GM21576 (cell line): ENCODE data around the gene RING1.
"Not testable (repeated sequence)": the region's sequence is repeated elsewhere in the genome, so short reads cannot be mapped to it uniquely, and the experiment has no call there.

Experiments
- ATAC-seq: cut with Tn5 transposase; IDR thresholded peaks from one replicate; pipeline ENCODE4 v1.9.1; 2021; ENCODE audit warnings: mild to moderate bottlenecking, moderate library complexity; ENCODE audit not compliant: unreplicated experiment

RING1 gene

DNA sequence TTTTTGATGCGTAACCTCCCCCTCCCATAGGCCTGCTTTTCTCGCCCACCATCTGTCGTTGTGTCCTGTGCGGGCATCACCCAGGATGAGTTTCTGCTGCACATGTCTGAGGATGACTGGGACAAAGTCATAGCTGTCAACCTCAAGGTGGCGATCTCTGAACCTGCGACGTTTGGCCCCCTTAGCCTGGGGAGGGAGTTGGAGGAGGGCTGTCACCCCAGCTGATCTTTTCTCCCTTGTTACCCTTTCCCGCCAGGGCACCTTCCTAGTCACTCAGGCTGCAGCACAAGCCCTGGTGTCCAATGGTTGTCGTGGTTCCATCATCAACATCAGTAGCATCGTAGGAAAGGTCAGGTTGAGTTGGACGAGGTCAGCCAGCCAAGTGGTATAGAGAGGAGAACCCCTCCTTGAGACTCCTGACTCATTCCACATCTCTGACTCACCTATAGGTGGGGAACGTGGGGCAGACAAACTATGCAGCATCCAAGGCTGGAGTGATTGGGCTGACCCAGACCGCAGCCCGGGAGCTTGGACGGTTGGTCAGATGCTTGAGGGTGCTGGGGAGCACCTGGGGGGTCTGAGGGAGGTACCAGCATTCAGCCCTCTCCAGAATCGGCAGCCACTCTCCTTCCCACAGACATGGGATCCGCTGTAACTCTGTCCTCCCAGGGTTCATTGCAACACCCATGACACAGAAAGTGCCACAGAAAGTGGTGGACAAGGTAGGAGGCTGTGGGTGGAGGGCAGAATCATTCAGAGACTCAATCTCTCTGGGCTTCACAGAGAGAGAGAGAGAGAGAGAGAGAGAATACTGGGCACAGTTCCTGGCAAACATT lies 2.9 kb upstream of the RING1 start:
- ATAC-seq = no peak

DNA sequence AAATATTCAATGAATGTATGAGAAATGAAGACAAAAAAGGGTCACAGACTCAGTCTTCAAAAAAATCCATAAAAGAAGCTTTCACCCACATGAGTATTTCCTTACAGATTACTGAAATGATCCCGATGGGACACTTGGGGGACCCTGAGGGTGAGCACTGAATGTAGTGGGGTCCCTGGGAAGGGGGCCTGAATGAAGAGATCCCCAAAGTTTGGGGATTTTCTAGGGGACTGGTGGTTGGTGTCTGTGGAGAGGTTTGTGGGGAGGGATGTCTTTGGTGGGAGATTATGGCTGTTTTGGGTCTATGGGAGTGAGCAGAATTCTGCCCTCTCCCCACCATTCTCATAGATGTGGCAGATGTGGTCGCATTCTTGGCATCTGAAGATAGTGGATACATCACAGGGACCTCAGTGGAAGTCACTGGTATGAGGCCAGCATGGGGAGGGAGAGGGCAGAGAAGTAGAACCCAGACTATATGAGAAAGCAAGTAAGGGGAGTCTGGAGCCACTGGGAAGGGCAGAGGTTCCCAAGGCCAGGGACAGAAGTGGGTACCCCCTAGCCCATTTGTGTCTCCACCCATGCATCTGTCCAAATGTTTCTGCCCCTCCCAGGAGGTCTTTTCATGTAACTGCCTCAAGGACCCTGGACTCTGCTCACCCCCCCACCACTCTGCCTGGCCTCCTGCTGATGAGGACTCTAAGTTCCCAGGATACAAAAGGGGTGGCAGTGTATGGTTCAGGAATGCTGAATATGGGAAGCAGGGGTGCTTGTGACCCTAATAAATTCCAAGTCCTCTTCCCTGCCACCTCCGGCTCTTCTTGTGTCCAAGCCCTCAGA lies 2.1 kb upstream of the RING1 start:
- ATAC-seq = no peak

GRCh38 chr6:33206864-33207551 lies 1.3 kb upstream of the RING1 start:
- no peak for ATAC-seq

- no peak for ATAC-seq
Observed at GRCh38 chr6:33207552-33208090, 679 bp upstream of the RING1 start.

GRCh38 chr6:33209856-33210255 lies 1.6 kb downstream of the RING1 start:
- no peak for ATAC-seq

- no peak for ATAC-seq
Observed at GRCh38 chr6:33211136-33211535, 2.8 kb downstream of the RING1 start.

DNA sequence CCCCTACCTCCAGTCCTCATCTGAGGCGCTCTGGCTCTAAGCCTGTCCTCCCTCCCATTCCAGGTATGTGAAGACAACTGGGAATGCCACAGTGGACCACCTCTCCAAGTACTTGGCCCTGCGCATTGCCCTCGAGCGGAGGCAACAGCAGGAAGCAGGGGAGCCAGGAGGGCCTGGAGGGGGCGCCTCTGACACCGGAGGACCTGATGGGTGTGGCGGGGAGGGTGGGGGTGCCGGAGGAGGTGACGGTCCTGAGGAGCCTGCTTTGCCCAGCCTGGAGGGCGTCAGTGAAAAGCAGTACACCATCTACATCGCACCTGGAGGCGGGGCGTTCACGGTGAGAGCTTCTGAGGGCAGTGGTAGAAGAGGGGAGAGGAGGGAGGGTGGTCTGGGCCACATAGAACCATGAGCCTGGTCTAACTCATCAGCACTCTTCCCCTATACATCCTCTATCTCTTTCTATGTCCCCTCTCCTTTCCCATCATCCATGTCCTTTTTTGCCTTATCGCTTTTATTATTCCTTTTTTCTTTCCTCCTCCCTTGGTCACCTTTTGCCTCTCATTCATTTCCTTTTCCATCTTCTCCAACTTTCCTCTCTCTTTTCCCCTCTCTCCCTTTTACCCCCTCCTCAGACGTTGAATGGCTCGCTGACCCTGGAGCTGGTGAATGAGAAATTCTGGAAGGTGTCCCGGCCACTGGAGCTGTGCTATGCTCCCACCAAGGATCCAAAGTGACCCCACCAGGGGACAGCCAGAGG lies 3.5 kb downstream of the RING1 start:
- no peak for ATAC-seq

DNA sequence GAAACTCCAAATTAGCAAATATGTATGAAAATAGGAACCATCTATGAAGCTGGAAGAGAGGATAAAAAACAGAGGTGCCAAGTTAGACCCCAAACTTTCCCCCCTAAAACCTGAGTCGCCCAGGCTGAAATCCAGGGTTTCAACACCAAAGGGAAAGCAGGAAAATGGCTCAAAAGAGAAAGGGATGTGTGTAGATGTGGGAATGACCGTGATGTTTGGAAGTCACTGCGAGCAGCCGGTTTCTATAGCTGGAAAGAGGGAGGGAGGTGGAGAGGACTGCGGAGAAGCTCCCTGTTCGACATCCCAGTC lies 4.5 kb downstream of the RING1 start:
- ATAC-seq = no peak

DNA sequence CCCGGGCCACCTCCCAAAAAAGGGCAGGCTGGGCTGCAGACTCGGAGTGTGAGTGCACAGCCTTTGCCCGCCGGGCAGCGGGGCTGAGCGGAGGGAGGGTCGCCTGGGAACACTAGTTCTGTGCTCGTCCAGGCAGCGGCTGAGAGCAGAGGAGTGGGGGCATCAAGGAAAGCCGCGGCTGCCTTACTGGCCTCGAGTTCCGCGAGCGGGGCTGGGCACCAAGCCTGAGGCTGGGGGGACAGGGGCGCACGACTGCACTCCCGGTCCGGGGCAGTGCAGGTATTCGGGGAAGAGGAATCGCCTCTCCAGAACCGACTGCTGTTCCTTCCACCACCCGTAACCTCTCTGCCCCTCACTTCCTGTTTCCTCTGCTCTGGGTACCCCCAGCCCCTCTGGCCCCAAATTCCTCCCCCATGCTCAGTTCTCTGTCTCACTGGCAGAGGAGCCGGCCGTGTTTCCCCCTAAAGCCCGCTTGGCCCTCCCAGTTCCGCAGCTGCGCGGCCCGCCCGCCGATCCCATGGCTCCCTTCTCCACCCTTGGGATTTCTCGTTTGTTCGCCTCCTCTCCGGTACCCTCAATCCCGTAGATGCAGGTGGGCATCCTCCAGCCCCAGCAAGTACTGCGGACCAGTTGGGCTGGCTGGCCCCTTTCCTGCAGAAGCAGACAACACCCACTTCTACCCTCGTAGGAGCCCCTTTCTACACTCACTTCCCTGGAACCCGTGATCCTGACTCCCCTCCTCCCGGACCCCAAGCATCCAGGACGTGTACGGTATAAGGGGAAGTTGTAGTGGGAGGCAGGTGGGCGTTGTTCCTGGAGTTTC lies 5.1 kb downstream of the RING1 start:
- ATAC-seq = no peak

GRCh38 chr6:33213989-33214335 lies 5.7 kb downstream of the RING1 start:
- no peak for ATAC-seq

- ATAC-seq = no peak
Observed at GRCh38 chr6:33215271-33216116, 7.2 kb downstream of the RING1 start.

- no peak for ATAC-seq
Observed at GRCh38 chr6:33216117-33216649, 7.9 kb downstream of the RING1 start.

DNA sequence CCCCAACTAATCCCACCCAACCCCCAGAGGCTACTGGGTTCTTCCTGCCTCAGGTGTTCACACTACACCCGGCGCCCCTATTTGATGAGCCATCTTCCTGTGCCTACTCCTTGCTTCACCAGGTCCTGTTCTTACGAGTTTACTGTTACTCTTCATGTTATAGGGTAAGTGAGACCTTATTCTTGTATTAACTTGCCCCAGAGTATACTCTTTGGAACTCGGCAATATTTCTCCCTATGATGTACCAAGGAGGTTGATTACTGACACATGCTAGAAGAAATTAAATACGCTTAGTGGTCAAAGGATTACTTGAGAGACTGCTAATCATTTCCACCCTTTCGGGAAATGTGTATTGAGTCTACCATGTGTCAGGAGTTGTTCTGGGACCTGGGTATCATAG lies 8.9 kb downstream of the RING1 start:
- ATAC-seq = no peak

- ATAC-seq = no peak
Observed at GRCh38 chr6:33217681-33218080, 9.4 kb downstream of the RING1 start.

- ATAC-seq = not testable (repeated sequence)
Observed at GRCh38 chr6:33226503-33227120, 18.3 kb downstream of the RING1 start.

- no peak for ATAC-seq
Observed at GRCh38 chr6:33235221-33235634, 26.9 kb downstream of the RING1 start.

- ATAC-seq = no peak
Observed at GRCh38 chr6:33236328-33236727, 28.0 kb downstream of the RING1 start.

- ATAC-seq = no peak
Observed at GRCh38 chr6:33236852-33237251, 28.6 kb downstream of the RING1 start.
